ENCODE results near the gene G6PC1. TPM values are rescaled to one million over a fixed set of nuclear protein-coding genes. Genes with fewer than 3 reads are reported as not detected.

The G6PC1 gene
- total and polyA plus RNA-seq, 2 of the 13 experiments (the other 11 are each of a cell fraction or from before 2014, with no cell fraction given): 1.7 to 37.9 TPM

GRCh38 chr17:42920106-42920900 lies 19.7 kb downstream of the G6PC1 start (continued):
- TF ChIP-seq, protein P1, sequence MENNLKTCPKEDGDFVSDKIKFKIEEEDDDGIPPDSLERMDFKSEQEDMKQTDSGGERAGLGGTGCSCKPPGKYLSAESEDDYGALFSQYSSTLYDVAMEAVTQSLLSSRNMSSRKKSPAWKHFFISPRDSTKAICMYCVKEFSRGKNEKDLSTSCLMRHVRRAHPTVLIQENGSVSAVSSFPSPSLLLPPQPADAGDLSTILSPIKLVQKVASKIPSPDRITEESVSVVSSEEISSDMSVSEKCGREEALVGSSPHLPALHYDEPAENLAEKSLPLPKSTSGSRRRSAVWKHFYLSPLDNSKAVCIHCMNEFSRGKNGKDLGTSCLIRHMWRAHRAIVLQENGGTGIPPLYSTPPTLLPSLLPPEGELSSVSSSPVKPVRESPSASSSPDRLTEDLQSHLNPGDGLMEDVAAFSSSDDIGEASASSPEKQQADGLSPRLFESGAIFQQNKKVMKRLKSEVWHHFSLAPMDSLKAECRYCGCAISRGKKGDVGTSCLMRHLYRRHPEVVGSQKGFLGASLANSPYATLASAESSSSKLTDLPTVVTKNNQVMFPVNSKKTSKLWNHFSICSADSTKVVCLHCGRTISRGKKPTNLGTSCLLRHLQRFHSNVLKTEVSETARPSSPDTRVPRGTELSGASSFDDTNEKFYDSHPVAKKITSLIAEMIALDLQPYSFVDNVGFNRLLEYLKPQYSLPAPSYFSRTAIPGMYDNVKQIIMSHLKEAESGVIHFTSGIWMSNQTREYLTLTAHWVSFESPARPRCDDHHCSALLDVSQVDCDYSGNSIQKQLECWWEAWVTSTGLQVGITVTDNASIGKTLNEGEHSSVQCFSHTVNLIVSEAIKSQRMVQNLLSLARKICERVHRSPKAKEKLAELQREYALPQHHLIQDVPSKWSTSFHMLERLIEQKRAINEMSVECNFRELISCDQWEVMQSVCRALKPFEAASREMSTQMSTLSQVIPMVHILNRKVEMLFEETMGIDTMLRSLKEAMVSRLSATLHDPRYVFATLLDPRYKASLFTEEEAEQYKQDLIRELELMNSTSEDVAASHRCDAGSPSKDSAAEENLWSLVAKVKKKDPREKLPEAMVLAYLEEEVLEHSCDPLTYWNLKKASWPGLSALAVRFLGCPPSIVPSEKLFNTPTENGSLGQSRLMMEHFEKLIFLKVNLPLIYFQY (CRISPR knock-in tag; IDR thresholded peaks at IDR 0.05; ENCODE audit: borderline replicate concordance): no peak
- no peak for TF ChIP-seq ZSCAN30 (CRISPR knock-in tag; IDR thresholded peaks at IDR 0.05)
- TF ChIP-seq SMAD3 (CRISPR knock-in tag; IDR thresholded peaks at IDR 0.05): peak; percentile 69; the same call in 1 of the 2 replicates
- TF ChIP-seq SRY (CRISPR knock-in tag; IDR thresholded peaks at IDR 0.05): peak; percentile 65; the same call in 1 of the 2 replicates
- TF ChIP-seq, protein P2, sequence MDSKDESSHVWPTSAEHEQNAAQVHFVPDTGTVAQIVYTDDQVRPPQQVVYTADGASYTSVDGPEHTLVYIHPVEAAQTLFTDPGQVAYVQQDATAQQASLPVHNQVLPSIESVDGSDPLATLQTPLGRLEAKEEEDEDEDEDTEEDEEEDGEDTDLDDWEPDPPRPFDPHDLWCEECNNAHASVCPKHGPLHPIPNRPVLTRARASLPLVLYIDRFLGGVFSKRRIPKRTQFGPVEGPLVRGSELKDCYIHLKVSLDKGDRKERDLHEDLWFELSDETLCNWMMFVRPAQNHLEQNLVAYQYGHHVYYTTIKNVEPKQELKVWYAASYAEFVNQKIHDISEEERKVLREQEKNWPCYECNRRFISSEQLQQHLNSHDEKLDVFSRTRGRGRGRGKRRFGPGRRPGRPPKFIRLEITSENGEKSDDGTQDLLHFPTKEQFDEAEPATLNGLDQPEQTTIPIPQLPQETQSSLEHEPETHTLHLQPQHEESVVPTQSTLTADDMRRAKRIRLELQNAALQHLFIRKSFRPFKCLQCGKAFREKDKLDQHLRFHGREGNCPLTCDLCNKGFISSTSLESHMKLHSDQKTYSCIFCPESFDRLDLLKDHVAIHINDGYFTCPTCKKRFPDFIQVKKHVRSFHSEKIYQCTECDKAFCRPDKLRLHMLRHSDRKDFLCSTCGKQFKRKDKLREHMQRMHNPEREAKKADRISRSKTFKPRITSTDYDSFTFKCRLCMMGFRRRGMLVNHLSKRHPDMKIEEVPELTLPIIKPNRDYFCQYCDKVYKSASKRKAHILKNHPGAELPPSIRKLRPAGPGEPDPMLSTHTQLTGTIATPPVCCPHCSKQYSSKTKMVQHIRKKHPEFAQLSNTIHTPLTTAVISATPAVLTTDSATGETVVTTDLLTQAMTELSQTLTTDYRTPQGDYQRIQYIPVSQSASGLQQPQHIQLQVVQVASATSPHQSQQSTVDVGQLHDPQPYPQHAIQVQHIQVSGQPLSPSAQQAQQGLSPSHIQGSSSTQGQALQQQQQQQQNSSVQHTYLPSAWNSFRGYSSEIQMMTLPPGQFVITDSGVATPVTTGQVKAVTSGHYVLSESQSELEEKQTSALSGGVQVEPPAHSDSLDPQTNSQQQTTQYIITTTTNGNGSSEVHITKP (CRISPR knock-in tag; IDR thresholded peaks at IDR 0.05; ENCODE audit: low read depth): peak; percentile 66; the same call in 1 of the 2 replicates
- peak; percentile 22; the same call in 1 of the 2 replicates for TF ChIP-seq ZFP91 (CRISPR knock-in tag; IDR thresholded peaks at IDR 0.05; ENCODE audit: borderline replicate concordance)
- peak; percentile 81 for TF ChIP-seq ZNF292 (CRISPR knock-in tag; IDR thresholded peaks at IDR 0.05; ENCODE audit: borderline replicate concordance, low read depth)
- no peak for TF ChIP-seq SUZ12 (IDR thresholded peaks at IDR 0.05; ENCODE audit: low read depth, low read length)
- TF ChIP-seq MTA1 (CRISPR knock-in tag; IDR thresholded peaks at IDR 0.05; ENCODE audit: borderline replicate concordance): peak; percentile 75; the same call in 1 of the 2 replicates
- TF ChIP-seq ZNF792 (CRISPR knock-in tag; IDR thresholded peaks at IDR 0.05): 0 out of 2 replicates have a peak, but pooled peaks have one; percentile 25
- TF ChIP-seq, protein P3, sequence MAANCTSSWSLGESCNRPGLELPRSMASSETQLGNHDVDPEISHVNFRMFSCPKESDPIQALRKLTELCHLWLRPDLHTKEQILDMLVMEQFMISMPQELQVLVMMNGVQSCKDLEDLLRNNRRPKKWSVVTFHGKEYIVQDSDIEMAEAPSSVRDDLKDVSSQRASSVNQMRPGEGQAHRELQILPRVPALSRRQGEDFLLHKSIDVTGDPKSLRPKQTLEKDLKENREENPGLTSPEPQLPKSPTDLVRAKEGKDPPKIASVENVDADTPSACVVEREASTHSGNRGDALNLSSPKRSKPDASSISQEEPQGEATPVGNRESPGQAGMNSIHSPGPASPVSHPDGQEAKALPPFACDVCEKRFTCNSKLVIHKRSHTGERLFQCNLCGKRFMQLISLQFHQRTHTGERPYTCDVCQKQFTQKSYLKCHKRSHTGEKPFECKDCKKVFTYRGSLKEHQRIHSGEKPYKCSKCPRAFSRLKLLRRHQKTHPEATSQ (CRISPR knock-in tag; IDR thresholded peaks at IDR 0.05; ENCODE audit: borderline replicate concordance): 0 out of 2 replicates have a peak, but pooled peaks have one; percentile 29
- TF ChIP-seq MEIS2 (CRISPR knock-in tag; IDR thresholded peaks at IDR 0.05): peak; percentile 87; the same call in 1 of the 2 replicates
- TF ChIP-seq ZNF317 (CRISPR knock-in tag; IDR thresholded peaks at IDR 0.05): peak; percentile 91
- TF ChIP-seq JDP2 (CRISPR knock-in tag; IDR thresholded peaks at IDR 0.05; ENCODE audit: borderline replicate concordance): no peak
- no peak for TF ChIP-seq NFATC3 (CRISPR knock-in tag; IDR thresholded peaks at IDR 0.05)
- TF ChIP-seq ERF (CRISPR knock-in tag; IDR thresholded peaks at IDR 0.05): peak; percentile 48; the same call in 1 of the 2 replicates
- TF ChIP-seq GABPB1 (CRISPR knock-in tag; IDR thresholded peaks at IDR 0.05): no peak
- TF ChIP-seq SOX5 (CRISPR knock-in tag; IDR thresholded peaks at IDR 0.05; ENCODE audit: borderline replicate concordance): peak; percentile 71

Measured in HepG2 (cell line).